GM18499 (cell line): ENCODE results near the gene PEPD.
"Not testable (repeated sequence)": the region's sequence is repeated elsewhere in the genome, so short reads cannot be mapped to it uniquely, and the experiment has no call there.

Experiments used
- ATAC-seq: cut with Tn5 transposase; IDR thresholded peaks from one replicate; pipeline ENCODE4 v1.9.1; 2021; ENCODE audit warnings: moderate number of reproducible peaks; ENCODE audit not compliant: insufficient read depth, unreplicated experiment

PEPD gene

GRCh38 chr19:33499671-33500506 is 21.7 kb downstream of the PEPD start:
- ATAC-seq, result no peak

GRCh38 chr19:33499248-33499647 is 22.3 kb downstream of the PEPD start:
- ATAC-seq, result no peak

GRCh38 chr19:33498391-33499000 is 23.1 kb downstream of the PEPD start:
- ATAC-seq, result no peak

GRCh38 chr19:33497778-33498175 is 23.8 kb downstream of the PEPD start:
- no peak for ATAC-seq

- no peak for ATAC-seq
Observed at GRCh38 chr19:33497131-33497777, 24.3 kb downstream of the PEPD start.

- ATAC-seq, result no peak
Observed at GRCh38 chr19:33496038-33496895, 25.3 kb downstream of the PEPD start.

- no peak for ATAC-seq
Observed at GRCh38 chr19:33493401-33494275, 28.0 kb downstream of the PEPD start.

GRCh38 chr19:33492951-33493350 is 28.6 kb downstream of the PEPD start:
- no peak for ATAC-seq

GRCh38 chr19:33492090-33492489 is 29.5 kb downstream of the PEPD start:
- no peak for ATAC-seq

- ATAC-seq, result not testable (repeated sequence)
Observed at GRCh38 chr19:33490596-33490995, 31.0 kb downstream of the PEPD start.

GRCh38 chr19:33490041-33490451 is 31.5 kb downstream of the PEPD start:
- ATAC-seq, result no peak

GRCh38 chr19:33488826-33489225 is 32.8 kb downstream of the PEPD start:
- no peak for ATAC-seq

- no peak for ATAC-seq
Observed at GRCh38 chr19:33487901-33488800, 33.4 kb downstream of the PEPD start.

- no peak for ATAC-seq
Observed at GRCh38 chr19:33486936-33487811, 34.4 kb downstream of the PEPD start.

- no peak for ATAC-seq
Observed at GRCh38 chr19:33486407-33486806, 35.2 kb downstream of the PEPD start.

GRCh38 chr19:33484226-33484774 is 37.3 kb downstream of the PEPD start:
- no peak for ATAC-seq

- no peak for ATAC-seq
Observed at GRCh38 chr19:33482476-33482875, 39.1 kb downstream of the PEPD start.
